ENCODE data around the gene RAB26.

RAB26 gene

DNA sequence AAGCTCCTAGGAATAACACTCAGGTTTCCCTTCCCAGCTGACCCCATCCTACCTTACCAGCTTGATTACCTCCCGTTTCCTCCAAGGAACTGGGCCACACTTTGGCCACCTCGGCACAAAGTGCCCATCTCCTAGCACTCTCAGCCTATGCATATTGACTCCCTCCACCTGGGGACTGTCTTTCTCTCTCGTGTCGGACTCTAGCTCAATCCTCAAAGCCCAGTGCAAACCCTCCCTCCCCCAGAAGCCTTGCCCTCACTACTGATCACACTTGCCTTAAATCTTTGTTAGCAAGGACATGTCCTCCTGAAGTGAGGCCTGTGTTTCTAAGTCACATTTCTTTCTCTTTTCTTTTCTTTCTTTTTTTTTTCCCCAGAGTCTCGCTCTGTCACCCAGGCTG lies 2.6 kb upstream of the RAB26 start:
- FAIRE-seq = no peak

- no peak for FAIRE-seq
Observed at GRCh38 chr16:2147378-2147777, 1.0 kb upstream of the RAB26 start.

- FAIRE-seq = no peak
Observed at GRCh38 chr16:2148714-2149629, 547 bp downstream of the RAB26 start.

DNA sequence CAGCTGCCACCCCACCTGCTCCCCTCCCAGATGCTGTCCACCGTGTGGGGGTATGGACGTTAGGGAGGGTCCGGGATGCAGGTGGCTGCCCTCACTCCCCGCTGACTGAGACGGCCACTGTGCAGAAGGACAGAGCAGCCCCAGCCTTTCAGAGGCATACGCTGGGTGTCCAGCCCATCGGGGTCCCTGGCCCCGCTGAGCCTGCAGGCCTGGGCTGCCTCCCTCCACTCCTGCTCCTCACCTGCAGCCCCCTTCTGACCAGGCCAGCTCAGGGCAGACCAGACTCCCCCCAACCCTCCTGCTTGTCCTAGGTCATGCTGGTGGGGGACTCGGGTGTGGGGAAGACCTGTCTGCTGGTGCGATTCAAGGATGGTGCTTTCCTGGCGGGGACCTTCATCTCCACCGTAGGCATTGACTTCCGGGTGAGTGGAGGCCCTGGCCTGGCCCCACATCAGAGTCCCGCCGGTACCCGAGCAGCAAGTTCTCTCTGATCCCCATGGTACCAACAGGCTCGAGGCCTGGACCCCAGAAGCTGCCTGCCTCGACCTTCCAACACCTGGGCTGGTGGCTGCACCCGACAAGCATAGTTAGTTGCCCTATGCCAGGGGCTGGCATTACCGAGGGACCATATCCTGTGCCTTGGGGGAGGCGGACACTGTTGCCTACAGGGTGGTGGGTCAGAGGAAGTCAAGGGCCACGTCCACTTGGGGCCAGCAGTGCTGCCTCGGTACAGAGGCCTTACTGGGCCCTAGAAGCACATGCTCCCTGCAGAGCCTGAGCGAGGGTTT lies 1.4 kb downstream of the RAB26 start:
- FAIRE-seq = no peak

- no peak for FAIRE-seq
Observed at GRCh38 chr16:2150418-2151187, 2.2 kb downstream of the RAB26 start.

DNA sequence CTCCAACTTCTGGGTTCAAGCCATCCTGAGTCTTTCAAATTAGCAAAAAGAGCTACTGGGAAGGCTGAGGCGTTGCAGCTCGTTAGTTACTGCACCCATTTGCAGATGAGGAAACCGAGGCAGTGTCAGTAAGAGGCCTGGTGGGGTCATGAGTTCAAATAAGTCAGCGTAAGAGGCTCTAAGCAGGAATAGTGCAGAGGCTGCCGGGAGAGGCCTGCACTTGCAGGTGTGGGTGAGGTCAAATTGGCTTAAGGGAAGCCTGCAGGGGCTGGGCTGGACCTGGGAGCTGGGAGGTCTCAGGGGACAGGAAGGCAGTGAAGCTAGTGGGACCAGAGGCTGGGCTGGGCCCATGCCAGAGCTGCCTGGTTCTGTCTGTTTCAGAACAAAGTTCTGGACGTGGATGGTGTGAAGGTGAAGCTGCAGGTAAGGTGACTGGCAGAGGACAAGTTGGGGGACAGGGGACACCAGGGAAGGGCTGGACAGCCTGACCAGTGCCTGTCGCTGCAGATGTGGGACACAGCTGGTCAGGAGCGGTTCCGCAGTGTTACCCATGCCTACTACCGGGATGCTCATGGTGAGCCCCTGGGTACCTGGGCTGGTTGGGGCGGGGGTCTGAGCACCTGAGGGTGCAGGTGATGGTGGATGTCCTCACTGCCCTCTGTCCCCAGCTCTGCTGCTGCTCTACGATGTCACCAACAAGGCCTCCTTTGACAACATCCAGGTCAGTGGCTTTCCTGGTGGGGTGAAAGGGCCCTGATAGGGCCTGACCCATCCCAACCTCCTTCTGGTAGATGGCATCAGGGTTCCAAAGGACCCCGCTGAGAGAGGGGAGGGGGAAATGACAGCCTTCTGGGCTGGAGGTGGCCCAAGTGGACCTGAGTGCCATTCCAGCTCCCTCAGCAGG lies 3.0 kb downstream of the RAB26 start:
- no peak for FAIRE-seq

GRCh38 chr16:2152695-2153506 lies 4.5 kb downstream of the RAB26 start:
- no peak for FAIRE-seq

GRCh38 chr16:2154533-2155090 lies 6.2 kb downstream of the RAB26 start:
- FAIRE-seq = no peak

GRCh38 chr16:2155091-2155950 lies 6.9 kb downstream of the RAB26 start, which contains the start of gene TRAF7:
Gene TRAF7, plus strand, starts transcription at chr16:2155782. Its CDS starts 8,139 bp downstream, at chr16:2163921.
- FAIRE-seq = peak; percentile 98

DNA sequence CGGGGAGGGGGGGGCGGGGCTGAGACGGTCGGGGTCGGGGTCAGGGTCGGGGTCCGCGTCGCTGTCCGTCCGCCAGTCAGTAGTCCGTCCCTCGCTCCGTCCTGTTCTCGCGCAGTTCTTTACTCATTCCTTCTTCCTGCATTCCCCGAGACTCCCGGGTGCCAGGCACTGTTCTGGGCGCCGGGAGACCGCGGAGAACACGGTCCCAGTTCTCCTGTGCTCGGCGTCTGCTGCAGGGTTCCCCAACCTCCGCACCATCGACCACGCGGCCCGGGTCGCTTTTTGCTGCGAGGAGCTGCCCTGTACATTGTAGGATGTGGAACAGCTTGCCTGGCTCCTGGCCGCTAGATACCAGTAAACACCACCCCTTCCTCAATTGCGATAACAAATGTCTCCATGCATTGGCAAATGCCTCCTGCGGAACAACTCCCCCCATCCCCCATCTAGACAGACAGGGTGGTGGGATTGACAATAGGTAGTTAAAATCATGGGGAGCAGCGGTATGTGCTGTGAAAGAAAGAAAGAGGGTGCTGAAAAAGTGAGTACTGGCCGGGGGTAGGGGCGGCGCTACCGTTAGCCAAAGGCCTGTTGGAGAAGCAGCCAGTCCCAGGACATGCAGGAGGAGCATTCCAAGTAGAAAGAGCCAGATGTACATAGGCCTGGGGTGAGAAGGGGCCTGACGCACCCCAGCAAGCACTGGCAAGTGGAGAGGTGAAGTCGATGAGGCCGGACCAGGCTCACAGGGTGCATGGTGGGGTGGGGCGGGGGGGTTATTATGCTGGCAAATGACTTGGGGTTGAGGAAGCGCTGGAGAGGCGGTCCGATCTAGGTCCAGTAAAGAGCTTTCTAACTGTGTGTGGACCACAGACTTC lies 7.8 kb downstream of the RAB26 start:
- no peak for FAIRE-seq

DNA sequence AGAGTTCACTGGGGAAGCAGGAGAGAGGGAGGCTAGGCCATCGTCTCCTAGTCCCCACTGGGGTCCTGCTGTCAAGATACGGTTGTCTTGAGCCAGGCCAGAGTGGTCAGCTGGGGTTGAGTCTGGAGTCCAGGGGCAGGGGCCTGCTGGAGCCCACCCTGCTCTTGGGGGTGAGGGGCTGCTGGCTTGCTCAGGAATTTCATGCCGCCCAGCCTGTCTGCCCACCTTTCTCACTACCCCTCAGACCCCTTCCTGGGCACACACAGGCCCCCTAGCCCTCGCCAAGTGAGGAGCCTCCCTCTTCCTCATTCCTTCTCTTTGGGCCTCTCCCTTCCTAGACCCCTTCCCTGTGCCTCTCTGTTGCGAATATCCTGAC lies 8.4 kb downstream of the RAB26 start:
- no peak for FAIRE-seq

GRCh38 chr16:2157480-2158261 lies 9.2 kb downstream of the RAB26 start:
- FAIRE-seq = no peak

GRCh38 chr16:2158262-2158638 lies 9.8 kb downstream of the RAB26 start:
- FAIRE-seq = no peak

- FAIRE-seq = no peak
Observed at GRCh38 chr16:2159175-2159838, 10.9 kb downstream of the RAB26 start.

DNA sequence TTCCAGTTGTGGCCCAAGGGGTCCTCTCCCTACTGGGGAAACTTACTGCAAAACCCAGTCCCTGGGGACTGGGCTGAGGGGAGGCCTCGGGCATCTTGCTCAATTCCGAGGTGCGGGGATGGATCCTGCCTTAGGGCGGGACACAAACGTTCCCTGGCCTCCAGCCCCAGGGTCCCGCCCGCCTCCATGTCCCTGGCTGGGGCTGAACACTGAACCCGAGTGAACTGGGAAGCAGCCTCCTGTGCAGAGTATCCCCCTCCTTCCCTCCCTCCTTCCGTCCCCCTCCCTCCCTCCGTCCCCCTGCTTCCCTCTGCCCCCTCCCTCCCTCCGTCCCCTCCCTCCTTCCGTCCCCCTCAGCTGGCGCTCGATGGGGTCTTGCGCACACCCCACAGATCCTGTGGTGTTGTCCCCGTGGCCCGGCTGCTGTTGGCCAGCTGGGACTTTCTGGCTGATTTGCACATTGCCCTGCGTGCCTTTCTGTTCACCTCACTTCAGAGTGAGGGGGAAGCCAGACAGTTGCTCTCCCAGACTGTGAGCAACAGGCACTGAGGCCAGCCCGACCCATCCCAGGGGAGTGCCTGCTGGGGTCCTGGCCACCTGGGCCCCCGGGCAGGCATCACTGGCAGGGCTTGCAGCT lies 12.6 kb downstream of the RAB26 start:
- no peak for FAIRE-seq

DNA sequence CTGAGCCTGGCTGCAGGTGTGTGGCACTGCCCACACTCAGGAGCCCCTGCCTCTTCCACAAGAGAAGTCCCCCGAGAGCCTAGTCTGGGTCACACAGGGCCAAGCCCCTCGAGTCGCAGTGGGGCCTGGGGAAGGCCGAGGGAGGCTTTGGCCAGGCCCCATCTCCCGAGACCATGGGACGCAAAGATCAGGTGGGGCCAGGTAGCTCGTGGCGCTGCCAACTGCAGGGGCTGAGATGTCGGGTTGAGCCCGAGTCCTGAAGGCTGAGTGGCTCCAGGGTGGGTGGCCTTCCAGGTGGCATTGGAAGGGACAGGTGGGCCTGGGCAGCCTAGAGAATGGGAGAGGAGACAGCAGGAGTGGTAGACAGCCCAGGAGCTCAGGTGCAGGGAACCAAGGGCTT lies 13.5 kb downstream of the RAB26 start:
- no peak for FAIRE-seq

- FAIRE-seq = no peak
Observed at GRCh38 chr16:2162676-2163118, 14.3 kb downstream of the RAB26 start.

Data from A204.1 (cell line).